ENCODE data around the gene COL6A1. TPM values are rescaled to one million over a fixed set of nuclear protein-coding genes. Genes with fewer than 3 reads are reported as not detected.

Gene COL6A1, protein sequence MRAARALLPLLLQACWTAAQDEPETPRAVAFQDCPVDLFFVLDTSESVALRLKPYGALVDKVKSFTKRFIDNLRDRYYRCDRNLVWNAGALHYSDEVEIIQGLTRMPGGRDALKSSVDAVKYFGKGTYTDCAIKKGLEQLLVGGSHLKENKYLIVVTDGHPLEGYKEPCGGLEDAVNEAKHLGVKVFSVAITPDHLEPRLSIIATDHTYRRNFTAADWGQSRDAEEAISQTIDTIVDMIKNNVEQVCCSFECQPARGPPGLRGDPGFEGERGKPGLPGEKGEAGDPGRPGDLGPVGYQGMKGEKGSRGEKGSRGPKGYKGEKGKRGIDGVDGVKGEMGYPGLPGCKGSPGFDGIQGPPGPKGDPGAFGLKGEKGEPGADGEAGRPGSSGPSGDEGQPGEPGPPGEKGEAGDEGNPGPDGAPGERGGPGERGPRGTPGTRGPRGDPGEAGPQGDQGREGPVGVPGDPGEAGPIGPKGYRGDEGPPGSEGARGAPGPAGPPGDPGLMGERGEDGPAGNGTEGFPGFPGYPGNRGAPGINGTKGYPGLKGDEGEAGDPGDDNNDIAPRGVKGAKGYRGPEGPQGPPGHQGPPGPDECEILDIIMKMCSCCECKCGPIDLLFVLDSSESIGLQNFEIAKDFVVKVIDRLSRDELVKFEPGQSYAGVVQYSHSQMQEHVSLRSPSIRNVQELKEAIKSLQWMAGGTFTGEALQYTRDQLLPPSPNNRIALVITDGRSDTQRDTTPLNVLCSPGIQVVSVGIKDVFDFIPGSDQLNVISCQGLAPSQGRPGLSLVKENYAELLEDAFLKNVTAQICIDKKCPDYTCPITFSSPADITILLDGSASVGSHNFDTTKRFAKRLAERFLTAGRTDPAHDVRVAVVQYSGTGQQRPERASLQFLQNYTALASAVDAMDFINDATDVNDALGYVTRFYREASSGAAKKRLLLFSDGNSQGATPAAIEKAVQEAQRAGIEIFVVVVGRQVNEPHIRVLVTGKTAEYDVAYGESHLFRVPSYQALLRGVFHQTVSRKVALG
- total RNA-seq (2012; rRNA removed) (173 and 186 TPM in 2 replicates), polyA plus RNA-seq (2012; rRNA removed) (1,556 and 1,578 TPM in 2 replicates), Bru-seq, nascent RNA (percentile 99 among the genes with signal in this experiment), BruChase-seq, experiment 1, labeled RNA remaining after a 6-hour chase (percentile 100 among the genes with signal in this experiment), BruChase-seq, experiment 2, labeled RNA remaining after a 2-hour chase (percentile 99 among the genes with signal in this experiment)
- polyA plus RNA-seq (2012; cell fraction: cytosol; rRNA removed) = 1,992 and 3,331 TPM in 2 replicates
- 5,237 and 11,886 TPM in 2 replicates for polyA plus RNA-seq (2012; cell fraction: nucleus; rRNA removed; ENCODE audit: low replicate concordance)
- long read RNA-seq, transcript COL6A1-206 (6 exons, 2,358 nt) = minor isoform, 23 of 2,675 reads
- long read RNA-seq, transcript COL6A1-204 (3 exons, 968 nt) = major isoform, 65 of 2,675 reads
- long read RNA-seq, partial matches to known transcripts = 269 of 2,675 reads
- long read RNA-seq, other reads (novel, unspliced or antisense) = 2,318 of 2,675 reads

GRCh38 chr21:45981151-45982091, at the start of gene COL6A1:
TSS of gene COL6A1 (plus strand) at chr21:45981770. CDS start at chr21:45981851, 81 bp downstream.
- Histone ChIP-seq H3K9me1 (ENCODE audit: insufficient read depth, low read length) (peaks cover 6% of the 10 kb centered on the region), H3K4me2 (ENCODE audit: low read depth, low read length) (peak within 1 kb of the TSS; percentile 91), H3K9ac (ENCODE audit: low read depth, low read length) (peak within 1 kb of the TSS; percentile 100), H3K14ac (replicated peaks; ENCODE audit: low read depth, low read length) (peak within 1 kb of the TSS; percentile 98), H3K23ac (ENCODE audit: low read depth, low read length) (peak within 1 kb of the TSS; percentile 95), H3K27me3 (ENCODE audit: control insufficient read depth, insufficient read depth, low read length) (no peaks in the 10 kb centered on the region), H2BK15ac (ENCODE audit: low read depth, low read length) (peak within 1 kb of the TSS; percentile 30; the same call in 1 of the 3 replicates), H3K27ac (ENCODE audit: insufficient read depth, low read length) (peak within 1 kb of the TSS; percentile 99), H4K8ac (ENCODE audit: low read depth in 2 of 2, low read length in 2 of 2) (peak within 1 kb of the TSS; percentile 18 to 68), H4K91ac (ENCODE audit: insufficient read depth, low read depth, low read length) (peak within 1 kb of the TSS; percentile 85), H2AK9ac (replicated peaks; ENCODE audit: low read depth, low read length, poor library complexity) (peak within 1 kb of the TSS; percentile 99), H3K4me1 (ENCODE audit: control insufficient read depth, insufficient read depth, low read length) (peaks cover 29% of the 10 kb centered on the region), H2BK120ac (ENCODE audit: low read depth, low read length) (peak within 1 kb of the TSS; percentile 66), H3K4ac (ENCODE audit: low read depth, low read length) (peak within 1 kb of the TSS; percentile 86), H2AK5ac (ENCODE audit: low read depth, low read length) (peak within 1 kb of the TSS; percentile 97), H2BK5ac (ENCODE audit: low read depth, low read length, poor library complexity, severe bottlenecking) (peak within 1 kb of the TSS; percentile 98), H2BK20ac (ENCODE audit: low read depth, low read length) (peak within 1 kb of the TSS; percentile 44), H3K9me3 (ENCODE audit: control insufficient read depth, insufficient read depth, low read length) (no peaks in the 10 kb centered on the region), H4K20me1 (ENCODE audit: insufficient read depth, low read length) (peaks cover 49% of the 10 kb centered on the region), H2AFZ (replicated peaks; ENCODE audit: low read length, poor library complexity) (peak within 1 kb of the TSS; percentile 87), H3K79me1 (ENCODE audit: low read depth in 1 of 2, low read length in 2 of 2) (peaks cover 5 to 58% of the 10 kb centered on the region in 2 experiments; a peak in 2 of 4 replicates), H3K18ac (ENCODE audit: low read depth, low read length) (peak within 1 kb of the TSS; percentile 90), H3K56ac (ENCODE audit: extremely low read depth, insufficient read depth, low read length) (peak within 1 kb of the TSS; percentile 92), H3K4me3 (ENCODE audit: insufficient read depth, low read depth, low read length) (peak within 1 kb of the TSS; percentile 95), H3K36me3 (ENCODE audit: control insufficient read depth, insufficient read depth, low read length) (peaks cover 38% of the 10 kb centered on the region), H4K5ac (ENCODE audit: low read depth, low read length) (peak within 1 kb of the TSS; percentile 71)
- ATAC-seq (ENCODE audit: low read depth) (peak; percentile 65), DNase-seq (peak; percentile 88)
- BruUV-seq (replicated peaks) = no TSS peak
- in situ Hi-C loops (cut with MboI; ENCODE audit: low sequenced_read_pairs) = no loop called here
- 0% methylated on average over 23 of the region's 63 CpGs; no CpG with 5 or more reads in 1 of the 2 experiments for WGBS, 2 experiments (ENCODE audit: extremely low coverage in 2 of 2, insufficient read length in 1 of 2)
- ChIA-PET CTCF (interaction anchor here (1.0 kb wide), 1 partner anchor 70 kb away, joined by 3 read pairs; no protein-coding TSS in a partner anchor), POLR2A (ENCODE audit: unreplicated experiment) (interaction anchor here (0.8 to 1.5 kb wide), 3 partner anchors 10 to 111 kb away, joined by 3 to 5 read pairs (median 3); no protein-coding TSS in a partner anchor)
- dilution Hi-C loops (cut with HindIII; ENCODE audit: low sequenced_read_pairs, unreplicated experiment) = no loop called here
- intact Hi-C loops (cut with micrococcal nuclease) = loop anchor here (2.0 kb wide), 1 partner anchor 75 kb away; no protein-coding TSS in a partner anchor
- TF ChIP-seq RFX5 (IDR thresholded peaks at IDR 0.05; ENCODE audit: low read depth, low read length) (no peak), SMC3 (IDR thresholded peaks at IDR 0.05; ENCODE audit: low read depth, low read length) (no peak), CEBPB (IDR thresholded peaks at IDR 0.05; ENCODE audit: low read depth, low read length) (no peak), MXI1 (IDR thresholded peaks at IDR 0.05; ENCODE audit: borderline replicate concordance, low read depth, low read length) (peak; percentile 73; the same call in 1 of the 2 replicates), RCOR1 (IDR thresholded peaks at IDR 0.05; ENCODE audit: insufficient replicate concordance, low read length) (no peak), RAD21 (IDR thresholded peaks at IDR 0.05; ENCODE audit: low read length) (0 out of 2 replicates have a peak, but pooled peaks have one; percentile 23), NFE2L2 (IDR thresholded peaks at IDR 0.05; ENCODE audit: low read depth, low read length) (no peak)
- TF ChIP-seq, protein P1, sequence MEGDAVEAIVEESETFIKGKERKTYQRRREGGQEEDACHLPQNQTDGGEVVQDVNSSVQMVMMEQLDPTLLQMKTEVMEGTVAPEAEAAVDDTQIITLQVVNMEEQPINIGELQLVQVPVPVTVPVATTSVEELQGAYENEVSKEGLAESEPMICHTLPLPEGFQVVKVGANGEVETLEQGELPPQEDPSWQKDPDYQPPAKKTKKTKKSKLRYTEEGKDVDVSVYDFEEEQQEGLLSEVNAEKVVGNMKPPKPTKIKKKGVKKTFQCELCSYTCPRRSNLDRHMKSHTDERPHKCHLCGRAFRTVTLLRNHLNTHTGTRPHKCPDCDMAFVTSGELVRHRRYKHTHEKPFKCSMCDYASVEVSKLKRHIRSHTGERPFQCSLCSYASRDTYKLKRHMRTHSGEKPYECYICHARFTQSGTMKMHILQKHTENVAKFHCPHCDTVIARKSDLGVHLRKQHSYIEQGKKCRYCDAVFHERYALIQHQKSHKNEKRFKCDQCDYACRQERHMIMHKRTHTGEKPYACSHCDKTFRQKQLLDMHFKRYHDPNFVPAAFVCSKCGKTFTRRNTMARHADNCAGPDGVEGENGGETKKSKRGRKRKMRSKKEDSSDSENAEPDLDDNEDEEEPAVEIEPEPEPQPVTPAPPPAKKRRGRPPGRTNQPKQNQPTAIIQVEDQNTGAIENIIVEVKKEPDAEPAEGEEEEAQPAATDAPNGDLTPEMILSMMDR (conservative IDR thresholded peaks at IDR 0.05; ENCODE audit: low read depth, low read length) = no peak

All from IMR-90 (cell line).